ENCODE measurements around the gene EPS15. TPM values are rescaled to one million over a fixed set of nuclear protein-coding genes. Genes with fewer than 3 reads are reported as not detected.

Gene EPS15
- total and polyA plus RNA-seq, 10 of the 15 experiments (the other 5 are each of a cell fraction or from before 2014, with no cell fraction given) = 24.7 to 87.8 (median 56.3) TPM

DNA sequence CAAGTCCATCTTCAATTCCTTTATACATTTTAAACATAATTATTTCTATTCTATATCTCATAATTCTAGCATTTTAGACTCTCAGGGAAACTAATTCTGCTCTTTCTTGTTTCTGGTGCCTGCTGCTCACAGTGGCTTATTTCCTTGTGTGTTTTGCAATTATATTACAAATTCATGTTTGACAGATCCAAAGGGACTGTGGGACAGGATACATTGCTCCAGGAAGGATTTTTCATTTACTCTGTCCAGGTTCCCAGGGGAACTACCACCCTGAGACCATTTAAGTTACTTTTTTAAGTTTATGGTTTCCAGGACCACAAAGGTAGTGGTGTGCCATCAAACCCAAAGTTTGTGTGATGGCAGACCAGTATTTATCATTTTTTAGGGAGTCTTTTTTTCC is 195.3 kb downstream of the EPS15 start:
- no peaks in the 10 kb centered on the region for H4K20me1 ChIP-seq (ENCODE audit: control insufficient read depth, insufficient read depth)
- H3K27ac ChIP-seq (ENCODE audit: control insufficient read depth, insufficient read depth) = no peak overlapping the region
- no peaks in the 10 kb centered on the region for H3K79me2 ChIP-seq (ENCODE audit: control insufficient read depth, insufficient read depth, low read length)
- FAIRE-seq = no peak
- no peaks in the 10 kb centered on the region for H3K4me1 ChIP-seq (ENCODE audit: control insufficient read depth, insufficient read depth, low read length)
- H3K36me3 ChIP-seq (ENCODE audit: control insufficient read depth in 2 of 2, insufficient read depth in 2 of 2, low read length in 1 of 2) = no peaks in the 10 kb centered on the region
- H3K9me3 ChIP-seq (replicated peaks; ENCODE audit: control insufficient read depth, insufficient read depth, low read length) = no peaks in the 10 kb centered on the region
- RAD21 ChIA-PET (ENCODE audit: unreplicated experiment) = no interaction called here
- no peak for ATAC-seq
- intact Hi-C loops (cut with micrococcal nuclease; ENCODE audit: unreplicated experiment) (no loop called here), in situ Hi-C loops (cut with MboI) (no loop called here)
- no peak for DNase-seq (ENCODE audit: low read depth, low spot score)
- SMC1A ChIA-PET (ENCODE audit: uncharacterized antibody, unreplicated experiment) = no interaction called here
- no peaks in the 10 kb centered on the region; a peak in 1 of 4 replicates for H3K27me3 ChIP-seq (replicated peaks in 1 of 2; ENCODE audit: control insufficient read depth in 2 of 2, insufficient read depth in 2 of 2, low read length in 1 of 2)
- TF ChIP-seq ZNF217 (IDR thresholded peaks at IDR 0.05) (no peak), SIX5 (IDR thresholded peaks at IDR 0.05; ENCODE audit: low read depth, low read length, severe bottlenecking) (no peak), ZBTB40 (IDR thresholded peaks at IDR 0.05; ENCODE audit: borderline replicate concordance) (no peak), ZNF592 (IDR thresholded peaks at IDR 0.05) (no peak), IRF5 (IDR thresholded peaks at IDR 0.05; ENCODE audit: borderline replicate concordance) (no peak), ATF3 (IDR thresholded peaks at IDR 0.05; ENCODE audit: borderline replicate concordance, extremely low read depth, low read depth, low read length) (no peak), RAD51 (IDR thresholded peaks at IDR 0.05) (no peak), MTA2 (IDR thresholded peaks at IDR 0.05; ENCODE audit: low read depth) (no peak), GATAD2B (conservative IDR thresholded peaks at IDR 0.05; ENCODE audit: low read depth) (no peak), POU2F2 (IDR thresholded peaks at IDR 0.05; ENCODE audit: borderline replicate concordance, low read depth, low read length) (no peak), NR2C2 (IDR thresholded peaks at IDR 0.05; ENCODE audit: borderline replicate concordance, control insufficient read depth, insufficient read length, low read depth) (no peak)
- TF ChIP-seq, protein P1, sequence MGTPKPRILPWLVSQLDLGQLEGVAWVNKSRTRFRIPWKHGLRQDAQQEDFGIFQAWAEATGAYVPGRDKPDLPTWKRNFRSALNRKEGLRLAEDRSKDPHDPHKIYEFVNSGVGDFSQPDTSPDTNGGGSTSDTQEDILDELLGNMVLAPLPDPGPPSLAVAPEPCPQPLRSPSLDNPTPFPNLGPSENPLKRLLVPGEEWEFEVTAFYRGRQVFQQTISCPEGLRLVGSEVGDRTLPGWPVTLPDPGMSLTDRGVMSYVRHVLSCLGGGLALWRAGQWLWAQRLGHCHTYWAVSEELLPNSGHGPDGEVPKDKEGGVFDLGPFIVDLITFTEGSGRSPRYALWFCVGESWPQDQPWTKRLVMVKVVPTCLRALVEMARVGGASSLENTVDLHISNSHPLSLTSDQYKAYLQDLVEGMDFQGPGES (IDR thresholded peaks at IDR 0.05) = no peak
- CTCF ChIA-PET = no interaction called here
- H3K4me3 ChIP-seq = no peak overlapping the region
- no TSS peak for BruUV-seq (replicated peaks)
- POLR2A ChIA-PET = no interaction called here
- H3K9ac ChIP-seq (ENCODE audit: control insufficient read depth, insufficient read depth, low read length) = no peak overlapping the region
- no peak overlapping the region for H2AFZ ChIP-seq (ENCODE audit: control insufficient read depth, low read depth, low read length)
- no peak overlapping the region for H3K4me2 ChIP-seq (ENCODE audit: control insufficient read depth, insufficient read depth)
